Spinal cord (tissue), 10 donors: ENCODE measurements around the gene BUD13. TPM values are rescaled to one million over a fixed set of nuclear protein-coding genes. Genes with fewer than 3 reads are reported as not detected.
"Not testable (repeated sequence)": the region's sequence is repeated elsewhere in the genome, so short reads cannot be mapped to it uniquely, and the experiment has no call there.

Source experiments
- DNase-seq, 6 donors: peaks; one replicate each; pipeline versions ENCODE4 v3.0.0 to v3.0.0-alpha.2; 2013 to 2015; ENCODE audit warnings: low spot score in 6 of 6, low read depth in 4 of 6
- H3K27ac ChIP-seq: one replicate; pipeline ENCODE4 v1.5.1; 2013; ENCODE audit warnings: low read depth, low read length, control low read depth
- H3K27me3 ChIP-seq: one replicate; pipeline ENCODE4 v1.6.1; 2013; ENCODE audit warnings: low read length; ENCODE audit not compliant: control insufficient read depth, insufficient read depth
- H3K36me3 ChIP-seq: one replicate; pipeline ENCODE4 v1.6.1; 2013; ENCODE audit warnings: low read length; ENCODE audit not compliant: control insufficient read depth, insufficient read depth
- H3K4me1 ChIP-seq: one replicate; pipeline ENCODE4 v1.6.1; 2013; ENCODE audit warnings: low read length; ENCODE audit not compliant: control insufficient read depth, insufficient read depth
- H3K4me3 ChIP-seq: one replicate; pipeline ENCODE4 v1.5.1; 2013; ENCODE audit warnings: low read depth, low read length, control low read depth
- H3K9me3 ChIP-seq: one replicate; pipeline ENCODE4 v1.6.1; 2013; ENCODE audit warnings: low read length; ENCODE audit not compliant: control insufficient read depth, insufficient read depth
- WGBS: methylation state at CpG from one replicate; pipeline ENCODE4 v1.1.5; 2013; ENCODE audit warnings: missing lambda C conversion rate; ENCODE audit not compliant: insufficient coverage; 5-methylcytosine and 5-hydroxymethylcytosine counted together
- polyA plus RNA-seq, 2 donors: library from polyadenylated mRNA; unstranded; fragments of 120-200 nt; gene quantifications; one replicate each; pipeline ENCODE4 v1.2.1, GENCODE V29; 2013; ENCODE audit not compliant: insufficient read length in 2 of 2
- total RNA-seq, 2 donors: library from RNA; depleted of rRNA in 1 of 2; stranded (reverse); fragments of 120-200 nt in 1 of 2; fragments of >200 nt in 1 of 2; gene quantifications; one replicate each; pipeline versions ENCODE4 v1.2.3 to v1.2.4, GENCODE V29; 2013 to 2014
- donor health status: healthy.

BUD13 gene
- total and polyA plus RNA-seq, 4 donors = 11.1 to 22.3 (median 17.0) TPM

DNA sequence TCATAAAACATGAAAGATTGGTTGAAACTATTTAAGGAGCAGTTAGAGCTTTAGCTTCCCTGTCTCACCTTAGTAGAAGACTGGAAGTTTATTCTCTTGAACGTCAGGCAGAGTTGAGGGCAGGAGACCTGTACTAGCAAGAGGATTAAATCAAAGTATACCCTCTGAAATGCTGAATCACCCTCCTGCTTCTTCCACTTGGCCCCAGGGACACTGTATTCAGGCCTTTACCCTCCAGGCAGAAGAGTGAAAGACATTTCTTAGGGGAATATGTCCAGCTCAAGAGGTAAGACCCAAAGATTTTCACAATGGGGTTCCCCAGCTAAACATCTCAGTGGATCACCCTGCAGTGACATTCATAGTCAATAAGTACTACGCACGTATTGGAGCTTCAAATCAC lies 38.4 kb upstream of the BUD13 start:
- no peaks in the 10 kb centered on the region for H3K4me1 ChIP-seq
- H3K27ac ChIP-seq = no peak overlapping the region
- no peaks in the 10 kb centered on the region for H3K27me3 ChIP-seq
- H3K9me3 ChIP-seq = no peaks in the 10 kb centered on the region
- H3K4me3 ChIP-seq = no peak overlapping the region
- no peak for DNase-seq
- no peaks in the 10 kb centered on the region for H3K36me3 ChIP-seq
- WGBS = 92% methylated on average over 2 of the region's 3 CpGs

DNA sequence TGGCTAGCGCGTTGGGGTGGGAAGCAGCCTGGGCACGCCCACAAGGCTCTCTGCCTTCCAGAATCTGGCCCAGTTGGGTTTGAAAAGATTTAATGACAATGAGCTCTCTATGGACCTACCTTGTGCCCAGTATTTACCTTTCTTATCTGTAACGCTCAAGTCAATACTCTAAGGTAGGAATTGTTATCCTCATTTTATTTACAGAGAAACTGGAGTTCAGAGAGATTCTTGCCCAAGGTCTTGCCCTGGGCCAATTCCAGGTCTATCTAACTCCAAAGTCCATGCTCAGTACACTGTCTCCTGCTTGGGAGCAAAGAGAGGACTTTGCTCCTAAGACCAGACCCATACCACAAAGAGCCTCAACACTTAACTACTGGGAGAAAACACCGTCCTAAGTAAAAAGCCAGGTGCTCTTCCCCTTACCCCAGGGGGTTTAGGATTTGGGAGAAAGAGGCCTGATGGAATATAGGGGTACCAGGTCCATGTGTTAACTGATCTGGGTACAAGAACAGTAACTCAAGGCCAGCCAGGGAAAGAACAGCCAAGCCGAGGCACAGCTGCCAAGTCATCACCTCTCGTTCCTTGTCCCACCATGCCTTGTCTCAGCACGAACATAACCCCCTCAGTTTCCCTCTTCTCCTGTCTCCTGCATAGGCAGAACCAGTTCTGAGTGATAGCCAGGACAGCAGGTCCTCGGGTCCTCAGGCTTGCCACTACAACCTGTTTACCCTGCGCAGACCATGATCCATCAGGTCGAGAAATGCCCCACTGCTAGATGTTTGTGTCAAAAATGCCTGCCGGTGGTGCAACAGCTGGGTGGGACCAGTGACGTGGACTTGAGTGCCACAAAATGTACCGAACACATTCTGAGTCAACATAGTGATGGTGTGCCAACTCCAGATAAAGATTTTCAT lies 35.7 kb upstream of the BUD13 start:
- WGBS = 81% methylated on average over 7 of the region's 14 CpGs
- Histone ChIP-seq H3K27me3 (no peaks in the 10 kb centered on the region), H3K36me3 (no peaks in the 10 kb centered on the region), H3K4me1 (no peaks in the 10 kb centered on the region), H3K27ac (no peak overlapping the region), H3K4me3 (no peak overlapping the region), H3K9me3 (no peaks in the 10 kb centered on the region)
- DNase-seq = no peak

DNA sequence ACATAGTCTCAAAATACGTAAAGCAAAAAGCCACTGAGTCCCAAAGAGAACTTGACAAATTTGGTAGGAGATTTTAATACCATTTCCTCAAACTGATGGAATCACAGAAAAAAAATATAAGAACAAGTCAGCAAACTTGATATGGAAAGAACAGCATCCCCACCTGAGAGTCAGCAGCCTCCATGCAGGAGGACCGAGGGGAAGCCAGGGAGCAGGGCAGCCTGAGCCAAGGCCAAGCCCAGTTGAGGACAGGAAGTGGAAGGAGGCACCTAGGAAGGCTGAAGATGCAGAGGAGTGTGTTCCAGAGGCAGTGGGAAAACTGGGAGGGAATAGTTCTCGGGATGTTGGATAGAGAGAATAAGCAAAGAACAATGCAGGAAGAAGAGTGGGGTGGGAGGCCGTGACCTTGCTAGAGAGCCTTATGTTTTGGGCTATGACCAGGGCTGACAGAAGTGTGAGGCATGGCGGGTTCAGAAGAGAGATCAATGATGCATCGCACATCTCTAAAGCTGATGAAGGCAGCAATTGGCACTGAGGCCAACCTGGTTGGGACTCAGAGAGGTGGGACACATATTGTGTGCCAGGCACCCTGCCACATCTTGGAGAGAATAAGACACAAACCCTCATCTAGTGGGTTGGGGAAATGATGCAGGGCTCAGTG lies 34.9 kb upstream of the BUD13 start:
- no peaks in the 10 kb centered on the region for H3K36me3 ChIP-seq
- 85% methylated on average over 4 of the region's 6 CpGs for WGBS
- DNase-seq = no peak
- no peaks in the 10 kb centered on the region for H3K4me1 ChIP-seq
- H3K4me3 ChIP-seq = no peak overlapping the region
- H3K9me3 ChIP-seq = no peaks in the 10 kb centered on the region
- no peak overlapping the region for H3K27ac ChIP-seq
- no peaks in the 10 kb centered on the region for H3K27me3 ChIP-seq

DNA sequence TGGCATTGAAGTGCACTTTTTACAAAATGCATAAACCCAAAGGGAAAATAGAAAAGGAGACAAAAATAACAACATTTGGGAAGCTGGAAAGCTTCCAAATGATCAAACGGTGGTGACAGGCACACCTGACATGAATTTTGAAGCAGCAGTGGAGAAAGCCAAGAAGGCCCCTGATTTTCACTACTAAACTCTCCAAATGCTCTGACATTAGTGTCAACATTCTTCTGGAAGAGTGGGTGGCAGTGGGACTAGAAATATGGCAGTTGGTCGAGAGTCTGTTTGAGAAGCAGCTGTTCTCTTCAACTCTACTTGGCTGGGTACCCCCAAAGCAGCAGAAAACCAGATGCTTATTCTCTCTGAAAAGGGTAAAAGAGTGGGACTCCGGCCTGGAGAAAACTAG lies 31.2 kb upstream of the BUD13 start:
- H3K27me3 ChIP-seq = no peaks in the 10 kb centered on the region

DNA sequence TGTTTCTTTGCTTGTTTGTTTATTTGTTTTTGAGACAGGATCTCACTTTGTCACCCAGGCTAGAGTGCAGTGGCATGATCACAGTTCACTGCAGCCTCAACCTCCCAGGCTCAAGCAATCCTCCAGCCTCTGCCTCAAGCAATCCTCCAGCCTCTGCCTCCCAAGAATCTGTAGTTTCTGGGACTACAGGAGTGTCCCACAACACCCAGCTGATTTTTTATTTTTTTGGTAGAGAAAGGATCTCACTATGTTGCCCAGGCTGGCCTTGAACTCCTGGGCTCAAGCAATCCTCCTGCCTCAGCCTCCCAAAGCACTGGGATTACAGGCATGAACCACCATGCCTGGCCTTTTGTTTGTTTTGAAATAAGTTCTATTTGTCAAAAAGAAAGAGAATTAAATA lies 28.9 kb upstream of the BUD13 start:
- not testable (repeated sequence) for H3K9me3 ChIP-seq, H3K27ac ChIP-seq, H3K4me1 ChIP-seq, H3K4me3 ChIP-seq, DNase-seq, H3K27me3 ChIP-seq, H3K36me3 ChIP-seq

More for the DNA sequence above, 31.2 kb upstream of the BUD13 start:
- no peaks in the 10 kb centered on the region for H3K36me3 ChIP-seq
- WGBS = 29% methylated on average over 2 of the region's 3 CpGs
- H3K4me3 ChIP-seq = no peak overlapping the region
- DNase-seq = peak in 1 of 6 donors; percentile 52
- no peaks in the 10 kb centered on the region for H3K9me3 ChIP-seq
- H3K4me1 ChIP-seq = no peaks in the 10 kb centered on the region
- H3K27ac ChIP-seq = no peak overlapping the region

DNA sequence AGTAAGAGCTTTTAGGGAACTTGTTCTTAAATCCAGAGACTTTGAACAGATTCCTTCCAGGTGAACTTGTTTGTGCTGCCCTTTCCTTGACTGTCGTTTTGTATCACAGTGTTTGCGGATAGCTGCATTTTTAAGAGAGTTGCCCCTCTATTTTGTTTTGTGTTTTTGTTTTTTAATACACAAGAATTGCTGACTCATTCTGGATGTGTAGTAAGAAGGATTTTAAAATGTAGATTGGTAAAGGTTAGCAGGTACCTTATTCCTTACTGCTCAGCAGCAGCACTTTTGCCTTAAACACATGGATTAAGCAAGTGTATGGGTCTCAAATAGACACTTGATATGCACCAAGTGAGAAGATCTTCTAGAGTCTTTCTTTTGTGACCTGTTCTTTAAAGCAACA lies 27.8 kb upstream of the BUD13 start:
- DNase-seq = no peak
- no CpG with 5 or more reads among the region's 2 CpGs for WGBS
- H3K36me3 ChIP-seq = no peaks in the 10 kb centered on the region

DNA sequence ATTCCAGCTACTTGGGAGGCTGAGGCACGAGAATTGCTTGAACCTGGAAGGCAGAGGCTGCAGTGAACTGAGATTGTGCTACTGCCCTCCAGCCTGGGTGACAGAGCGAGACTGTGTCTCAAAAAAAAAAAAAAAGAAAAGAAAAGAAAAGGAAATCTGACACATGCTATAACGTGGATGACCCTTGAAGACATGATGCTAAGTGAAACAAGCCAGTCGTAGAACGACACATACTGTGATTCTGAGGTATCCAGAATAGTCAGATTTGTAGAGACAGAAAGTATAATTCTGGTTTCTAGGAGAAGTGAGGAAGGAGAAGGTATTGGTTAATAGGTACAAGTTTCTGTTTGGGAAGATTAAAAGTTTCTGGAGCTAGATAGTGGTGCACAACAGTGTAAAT lies 25.6 kb upstream of the BUD13 start:
- Histone ChIP-seq H3K27ac (no peak overlapping the region), H3K27me3 (no peaks in the 10 kb centered on the region), H3K4me1 (no peaks in the 10 kb centered on the region), H3K4me3 (no peak overlapping the region), H3K36me3 (no peaks in the 10 kb centered on the region), H3K9me3 (no peaks in the 10 kb centered on the region)
- WGBS = 90% methylated on average over 5 of the region's 5 CpGs
- DNase-seq = no peak

More for the DNA sequence above, 27.8 kb upstream of the BUD13 start:
- H3K27me3 ChIP-seq = no peaks in the 10 kb centered on the region
- no peak overlapping the region for H3K4me3 ChIP-seq
- no peaks in the 10 kb centered on the region for H3K4me1 ChIP-seq
- no peaks in the 10 kb centered on the region for H3K9me3 ChIP-seq
- H3K27ac ChIP-seq = no peak overlapping the region

DNA sequence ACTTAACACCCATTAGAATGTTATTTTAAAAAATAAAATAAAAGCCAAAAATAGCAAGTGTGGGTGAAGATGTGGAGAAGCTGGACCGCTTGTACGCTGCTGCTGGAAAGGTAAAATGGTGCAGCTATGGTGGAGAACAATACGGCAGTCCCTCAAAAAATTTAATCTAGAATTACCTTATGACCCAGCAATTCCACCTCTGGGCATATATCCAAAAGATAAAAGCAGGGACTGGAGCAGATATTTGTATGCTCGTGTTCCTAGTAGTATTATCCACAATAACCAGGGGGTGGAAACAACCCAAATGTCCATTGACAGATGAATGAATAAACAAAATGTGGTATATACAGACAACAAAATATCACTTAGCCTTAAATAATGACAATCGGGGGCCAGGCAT lies 25.0 kb upstream of the BUD13 start:
- no peaks in the 10 kb centered on the region for H3K9me3 ChIP-seq
- no peak overlapping the region for H3K4me3 ChIP-seq
- 100% methylated on average over 1 of the region's 5 CpGs for WGBS
- H3K4me1 ChIP-seq = no peaks in the 10 kb centered on the region
- H3K36me3 ChIP-seq = no peaks in the 10 kb centered on the region
- H3K27me3 ChIP-seq = no peaks in the 10 kb centered on the region
- no peak overlapping the region for H3K27ac ChIP-seq
- DNase-seq = no peak

DNA sequence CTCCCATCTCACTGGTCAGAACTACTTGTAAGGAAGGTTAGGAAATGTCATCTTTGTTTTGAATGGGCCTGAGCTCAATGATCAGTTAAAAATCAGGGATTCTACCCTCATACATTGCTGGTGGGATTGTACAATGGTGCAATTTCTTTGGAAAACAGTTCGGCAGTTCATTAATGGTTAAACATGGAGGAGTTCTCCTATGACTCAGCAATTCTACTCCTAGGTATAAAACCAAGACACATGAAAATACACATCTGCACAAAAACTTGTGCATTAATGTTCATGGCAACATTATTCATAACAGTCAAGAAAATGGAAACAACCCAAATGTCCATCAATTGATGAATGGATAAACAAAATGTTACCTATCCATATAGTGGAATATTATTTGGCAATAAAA lies 23.8 kb upstream of the BUD13 start:
- Histone ChIP-seq H3K9me3 (no peaks in the 10 kb centered on the region), H3K27ac (no peak overlapping the region), H3K4me3 (no peak overlapping the region), H3K36me3 (no peaks in the 10 kb centered on the region), H3K4me1 (peaks cover 4% of the 10 kb centered on the region), H3K27me3 (no peaks in the 10 kb centered on the region)
- no CpG with 5 or more reads among the region's 1 CpG for WGBS
- no peak for DNase-seq

DNA sequence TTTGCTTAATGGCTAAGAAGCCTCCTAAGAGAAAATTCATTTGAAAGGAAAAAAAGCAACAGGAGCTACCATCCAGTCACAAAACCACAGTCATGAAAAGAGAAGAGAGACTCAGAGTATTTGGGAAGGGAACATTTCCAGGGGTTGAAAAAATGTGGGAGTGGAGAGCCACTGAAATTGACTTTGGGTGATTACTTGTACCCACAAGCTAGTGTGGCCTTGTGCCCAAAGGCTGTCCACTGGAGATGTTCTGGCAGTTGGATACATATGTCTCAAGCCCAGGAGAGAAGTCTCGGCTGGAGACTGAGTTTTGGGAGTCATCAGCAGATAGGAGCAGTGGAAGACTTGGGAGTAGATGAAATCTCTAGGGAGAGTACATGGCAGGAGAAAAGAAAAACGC lies 22.1 kb upstream of the BUD13 start:
- Histone ChIP-seq H3K36me3 (no peaks in the 10 kb centered on the region), H3K27ac (no peak overlapping the region), H3K27me3 (no peaks in the 10 kb centered on the region), H3K4me1 (peaks cover 11% of the 10 kb centered on the region), H3K9me3 (no peaks in the 10 kb centered on the region), H3K4me3 (no peak overlapping the region)
- WGBS = 71% methylated on average over 2 of the region's 2 CpGs
- DNase-seq = no peak
